Hindlimb muscle (tissue), 1 donor: Measurements from ENCODE around the gene C1S. TPM values are rescaled to one million over a fixed set of nuclear protein-coding genes. Genes with fewer than 3 reads are reported as not detected.

Experiments
- DNase-seq: peaks from one replicate; pipeline ENCODE4 v3.0.0-alpha.2; 2013
- polyA plus RNA-seq: library from polyadenylated mRNA; unstranded; fragments of 120-200 nt; gene quantifications from one replicate; pipeline ENCODE4 v1.2.1, GENCODE V29; 2013; ENCODE audit not compliant: insufficient read length

The C1S gene
- polyA plus RNA-seq, 1 donor, result 138 TPM

- DNase-seq, result no peak
These were observed 16.0 kb downstream of the C1S start for GRCh38 chr12:7076493-7076892.

- DNase-seq, result no peak
These were observed 17.6 kb downstream of the C1S start for GRCh38 chr12:7078163-7078562.

GRCh38 chr12:7079826-7080125 lies 19.3 kb downstream of the C1S start:
- DNase-seq, result no peak

- DNase-seq, result no peak
These were observed 20.5 kb downstream of the C1S start for GRCh38 chr12:7081037-7081436.

- DNase-seq, result no peak
These were observed 22.6 kb downstream of the C1S start for GRCh38 chr12:7083125-7083524.

GRCh38 chr12:7089196-7089871 lies 28.8 kb downstream of the C1S start:
- no peak for DNase-seq

- DNase-seq, result no peak
These were observed 29.9 kb downstream of the C1S start for GRCh38 chr12:7090222-7090998.

- no peak for DNase-seq
These were observed 30.7 kb downstream of the C1S start for GRCh38 chr12:7091171-7091570.

- peak; percentile 48 for DNase-seq
These were observed 31.2 kb downstream of the C1S start for GRCh38 chr12:7091660-7092228.

GRCh38 chr12:7092229-7092985 lies 31.9 kb downstream of the C1S start, which contains the start of gene C1R:
Gene C1R (minus strand): TSS chr12:7092445. CDS start chr12:7092388, 57 bp downstream.
- DNase-seq, result peak; percentile 86

- DNase-seq, result no peak
These were observed 32.5 kb downstream of the C1S start for GRCh38 chr12:7092986-7093460.

GRCh38 chr12:7093486-7093885 lies 33.0 kb downstream of the C1S start:
- no peak for DNase-seq

GRCh38 chr12:7093892-7094291 lies 33.4 kb downstream of the C1S start:
- no peak for DNase-seq

- DNase-seq, result no peak
These were observed 35.8 kb downstream of the C1S start for GRCh38 chr12:7096006-7096932.

GRCh38 chr12:7096979-7097378 lies 36.5 kb downstream of the C1S start:
- no peak for DNase-seq

GRCh38 chr12:7099290-7099996 lies 38.9 kb downstream of the C1S start:
- DNase-seq, result no peak

- DNase-seq, result no peak
These were observed 39.7 kb downstream of the C1S start for GRCh38 chr12:7100239-7100638.

GRCh38 chr12:7101047-7101693 lies 40.7 kb downstream of the C1S start:
- DNase-seq, result no peak

- no peak for DNase-seq
These were observed 41.2 kb downstream of the C1S start for GRCh38 chr12:7101694-7102131.

GRCh38 chr12:7102582-7102981 lies 42.1 kb downstream of the C1S start:
- DNase-seq, result no peak
